DLD1 (cell line): ENCODE measurements around the gene RANBP17.
"Not testable (repeated sequence)": the region's sequence is repeated elsewhere in the genome, so short reads cannot be mapped to it uniquely, and the experiment has no call there.

Experiments used
- in situ Hi-C: cut with HindIII; loops from 2 replicates; pipeline ENCODE4 v1.10.0; 2017; ENCODE audit warnings: low sequenced_read_pairs

RANBP17 gene

DNA sequence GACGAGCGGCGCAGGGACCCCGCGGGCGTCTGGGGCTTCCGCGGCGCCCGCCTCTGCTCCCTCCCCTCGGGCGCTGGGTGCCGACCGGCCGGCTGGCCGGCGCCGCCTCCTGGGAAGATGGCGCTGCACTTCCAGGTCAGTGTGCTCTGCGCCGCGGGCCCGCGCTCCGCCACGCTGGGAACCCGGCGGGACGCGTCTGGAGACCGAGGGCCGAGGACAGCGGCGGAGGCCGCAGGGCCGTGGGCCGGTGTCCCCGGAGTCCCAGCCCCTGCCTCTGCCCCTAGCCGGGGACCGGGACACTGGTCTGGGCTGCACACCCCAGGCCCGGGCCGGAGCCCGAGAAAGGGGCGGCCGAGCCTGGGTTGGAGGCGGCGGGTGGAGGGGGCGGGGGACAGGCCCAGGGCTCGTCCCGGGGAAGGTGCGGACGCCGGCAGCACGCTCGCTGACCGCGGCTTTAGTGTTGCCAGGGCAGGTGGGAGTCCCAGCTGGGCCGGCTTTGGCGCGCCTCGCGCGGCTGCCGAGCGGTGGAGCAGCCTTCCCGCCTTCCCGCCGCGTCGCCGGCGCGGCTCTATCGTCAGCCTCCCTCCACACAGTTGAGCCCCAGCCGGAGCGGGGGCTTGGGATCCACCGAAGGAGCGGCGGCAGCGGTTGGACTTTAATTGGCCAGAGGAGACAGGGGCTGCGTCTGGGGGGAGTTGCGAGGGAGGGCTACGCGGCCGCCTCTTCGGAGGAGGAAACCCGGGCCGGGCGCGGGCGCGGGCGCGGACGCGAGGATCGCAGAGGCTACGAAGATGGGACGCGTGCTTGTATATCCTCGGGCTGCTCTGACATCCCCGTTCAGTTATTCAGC, at the start of gene RANBP17:
Gene RANBP17, plus strand, starts transcription at position 102 of the 850 bp plus-strand sequence.
- in situ Hi-C loops = no loop called here

GRCh38 chr5:170813231-170813630, 48.6 kb upstream of the RANBP17 start:
- in situ Hi-C loops = no loop called here

DNA sequence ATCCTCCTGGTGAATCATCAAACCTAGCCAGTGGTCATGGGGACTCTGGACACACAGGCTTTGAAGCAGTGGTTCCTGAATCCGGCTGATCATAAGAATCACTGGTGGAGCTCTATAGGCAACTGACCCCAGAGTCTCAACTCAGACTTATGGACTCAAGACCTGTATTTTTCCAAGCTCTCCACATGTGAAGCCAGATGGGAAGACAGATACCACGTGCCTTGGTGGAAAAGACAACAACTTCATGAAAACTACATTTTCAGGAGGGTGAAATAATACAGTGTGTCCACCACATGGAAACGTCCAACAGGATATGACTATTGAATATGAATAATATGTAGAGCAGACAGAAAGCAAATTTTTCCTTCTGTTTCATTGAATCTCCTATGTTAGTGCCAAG, 44.6 kb upstream of the RANBP17 start:
- in situ Hi-C loops = no loop called here

DNA sequence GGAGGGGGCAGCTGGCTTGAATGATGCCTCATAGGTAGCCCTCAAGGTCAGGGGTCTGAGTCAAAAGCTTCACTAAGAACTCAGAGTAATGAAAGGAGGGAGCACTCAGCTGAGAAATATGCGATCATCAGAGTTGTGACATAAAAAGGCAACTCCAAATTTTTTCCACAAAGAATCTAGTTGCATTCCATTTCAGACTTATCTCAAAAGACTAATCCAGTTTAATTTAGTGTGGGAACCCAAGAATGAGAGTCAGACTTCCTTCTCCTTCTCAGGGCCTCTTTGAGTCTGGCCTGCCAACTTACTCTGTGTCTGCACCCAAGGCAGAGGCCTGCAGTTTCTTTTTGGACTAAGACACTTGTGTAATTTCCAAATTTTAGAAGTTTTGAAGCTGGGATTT, 43.6 kb upstream of the RANBP17 start:
- in situ Hi-C loops = no loop called here

DNA sequence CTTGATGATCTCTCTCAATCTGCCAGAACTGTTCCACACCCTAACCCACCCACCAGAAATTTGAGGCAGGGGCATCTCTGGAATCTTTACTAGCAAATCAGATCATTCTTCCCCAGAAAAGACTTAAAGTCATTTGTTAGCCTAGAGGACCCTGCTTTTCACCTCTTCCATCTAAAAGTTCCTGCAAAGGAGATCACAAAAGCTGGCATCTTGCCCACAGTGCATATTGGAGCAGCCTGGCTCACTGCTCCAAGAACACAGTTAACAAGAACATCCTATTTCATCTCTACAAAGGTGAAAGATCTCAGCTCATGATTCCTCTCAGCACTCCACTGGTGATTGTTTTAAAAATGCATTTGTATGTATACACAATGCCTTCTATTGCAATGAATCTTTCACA, 42.0 kb upstream of the RANBP17 start:
- in situ Hi-C loops = no loop called here

GRCh38 chr5:170821257-170821800, 40.5 kb upstream of the RANBP17 start:
- in situ Hi-C loops = no loop called here

DNA sequence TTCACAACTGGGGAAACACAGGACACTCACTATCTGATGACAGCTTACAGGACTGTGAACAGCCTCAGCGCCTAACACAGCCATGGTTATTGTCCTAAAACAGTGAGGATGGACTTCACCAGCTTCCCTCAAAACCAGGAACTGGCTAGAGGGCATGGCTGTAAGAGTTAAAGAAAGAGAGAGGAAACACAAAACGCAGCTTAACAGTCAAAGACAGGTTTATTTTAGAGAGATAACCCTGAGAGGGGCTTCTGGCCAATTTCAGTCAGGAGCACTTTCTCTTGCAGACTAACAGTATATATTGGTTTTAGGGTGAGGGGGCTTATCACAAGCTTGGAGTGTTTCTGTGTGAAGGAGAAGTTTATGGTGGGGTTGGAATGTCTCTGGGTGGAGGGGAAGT, 35.7 kb upstream of the RANBP17 start:
- in situ Hi-C loops = no loop called here

DNA sequence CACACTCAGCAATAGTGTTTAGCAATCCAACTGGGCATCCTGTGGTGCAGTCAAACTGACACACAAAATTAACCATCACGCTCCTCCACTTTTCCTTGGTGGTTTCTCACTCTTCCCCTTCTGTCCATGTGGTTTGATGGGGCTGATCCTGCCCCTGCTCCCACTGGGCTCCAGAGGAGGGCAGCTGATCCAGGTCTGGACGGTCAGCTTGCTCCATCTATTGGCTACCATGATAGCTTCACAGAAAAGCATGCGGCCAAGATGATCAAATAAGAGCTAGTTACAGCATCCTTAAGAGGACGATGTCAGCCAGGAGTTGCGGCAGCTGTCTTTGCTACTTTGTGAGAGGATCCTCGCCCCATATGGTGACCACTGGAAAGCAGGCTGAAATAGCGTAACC, 29.6 kb upstream of the RANBP17 start:
- in situ Hi-C loops = no loop called here

- in situ Hi-C loops = not testable (repeated sequence)
Observed at GRCh38 chr5:170833981-170834380, 27.8 kb upstream of the RANBP17 start.

GRCh38 chr5:170836226-170836625, 25.6 kb upstream of the RANBP17 start:
- in situ Hi-C loops = no loop called here

DNA sequence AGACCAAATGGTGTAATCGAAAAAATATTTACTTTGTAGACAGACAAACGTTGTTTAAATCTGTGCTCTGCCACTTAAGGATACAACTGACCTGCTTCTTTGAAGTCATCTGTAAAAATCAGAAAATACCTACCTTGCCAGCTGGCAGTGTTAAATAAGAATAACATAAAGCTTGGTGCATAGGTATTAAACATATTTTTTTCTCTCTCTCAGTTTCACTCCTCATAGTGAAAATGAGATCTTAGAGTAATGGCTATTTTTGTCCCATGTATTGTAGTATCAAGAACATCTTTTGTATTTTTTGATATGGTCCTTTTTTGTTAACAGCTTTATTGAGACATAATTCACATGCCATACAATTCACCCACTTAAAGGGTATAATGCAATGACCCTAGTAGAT, 17.9 kb upstream of the RANBP17 start:
- in situ Hi-C loops = no loop called here

- in situ Hi-C loops = no loop called here
Observed at GRCh38 chr5:170844651-170845050, 17.2 kb upstream of the RANBP17 start.

DNA sequence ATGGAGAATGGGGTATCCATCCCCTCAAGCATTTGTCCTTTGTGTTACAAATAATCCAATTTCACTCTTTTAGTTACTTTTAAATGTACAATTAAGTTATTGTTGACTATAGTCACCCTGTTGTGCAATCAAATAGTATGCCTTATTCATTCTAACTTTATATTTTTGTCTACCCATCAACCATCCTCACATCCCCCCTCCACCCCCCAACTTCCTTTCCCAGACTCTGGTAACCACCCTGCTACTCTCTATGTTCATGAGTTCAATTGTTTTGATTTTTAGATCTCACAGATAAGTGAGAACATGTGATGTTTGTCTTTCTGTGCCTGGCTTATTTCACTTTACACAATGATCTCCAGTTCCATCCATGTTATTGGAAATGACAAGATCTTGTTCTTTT, 15.4 kb upstream of the RANBP17 start:
- in situ Hi-C loops = no loop called here

- in situ Hi-C loops = no loop called here
Observed at GRCh38 chr5:170846846-170847245, 15.0 kb upstream of the RANBP17 start.

GRCh38 chr5:170848033-170848432, 13.8 kb upstream of the RANBP17 start:
- in situ Hi-C loops = no loop called here

DNA sequence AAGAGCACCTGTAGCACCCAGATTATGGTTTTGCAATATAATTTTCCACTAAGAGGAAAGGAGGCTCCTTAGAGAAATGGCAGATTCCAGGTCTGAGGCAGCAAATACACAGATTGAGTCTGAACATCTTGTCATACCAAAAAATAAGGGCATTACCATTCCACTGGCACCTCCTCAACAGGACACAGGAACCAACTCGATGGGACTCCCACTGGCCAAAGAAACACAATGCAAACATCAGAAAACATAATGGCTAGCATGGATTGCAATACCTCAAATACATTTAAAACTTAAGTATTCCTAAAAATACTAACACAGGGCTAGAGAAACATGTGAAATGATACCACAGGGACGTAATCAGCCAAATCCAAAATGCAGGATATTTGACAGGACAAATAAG, 12.4 kb upstream of the RANBP17 start:
- in situ Hi-C loops = no loop called here

DNA sequence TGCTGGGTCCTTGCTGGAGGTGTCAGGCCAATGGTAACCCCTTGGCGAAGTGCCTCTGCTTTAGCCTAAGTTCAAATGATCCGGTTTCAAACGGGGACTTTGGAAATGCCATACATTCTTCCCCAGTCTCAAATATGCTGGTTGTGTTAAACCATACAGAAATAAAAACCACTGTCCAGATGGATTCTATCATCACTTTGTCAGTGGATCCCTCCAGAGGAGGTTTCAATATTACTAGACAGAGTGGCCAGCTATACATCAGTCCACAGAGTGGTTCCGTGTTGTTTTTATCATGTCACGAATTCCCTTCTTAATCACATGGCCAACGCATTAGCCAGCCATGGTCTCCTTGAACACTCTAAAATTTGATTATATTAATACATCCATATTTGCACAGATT, 7.3 kb upstream of the RANBP17 start:
- in situ Hi-C loops = no loop called here

GRCh38 chr5:170857066-170857465, 4.8 kb upstream of the RANBP17 start:
- in situ Hi-C loops = no loop called here

GRCh38 chr5:170860415-170860814, 1.4 kb upstream of the RANBP17 start:
- in situ Hi-C loops = no loop called here

DNA sequence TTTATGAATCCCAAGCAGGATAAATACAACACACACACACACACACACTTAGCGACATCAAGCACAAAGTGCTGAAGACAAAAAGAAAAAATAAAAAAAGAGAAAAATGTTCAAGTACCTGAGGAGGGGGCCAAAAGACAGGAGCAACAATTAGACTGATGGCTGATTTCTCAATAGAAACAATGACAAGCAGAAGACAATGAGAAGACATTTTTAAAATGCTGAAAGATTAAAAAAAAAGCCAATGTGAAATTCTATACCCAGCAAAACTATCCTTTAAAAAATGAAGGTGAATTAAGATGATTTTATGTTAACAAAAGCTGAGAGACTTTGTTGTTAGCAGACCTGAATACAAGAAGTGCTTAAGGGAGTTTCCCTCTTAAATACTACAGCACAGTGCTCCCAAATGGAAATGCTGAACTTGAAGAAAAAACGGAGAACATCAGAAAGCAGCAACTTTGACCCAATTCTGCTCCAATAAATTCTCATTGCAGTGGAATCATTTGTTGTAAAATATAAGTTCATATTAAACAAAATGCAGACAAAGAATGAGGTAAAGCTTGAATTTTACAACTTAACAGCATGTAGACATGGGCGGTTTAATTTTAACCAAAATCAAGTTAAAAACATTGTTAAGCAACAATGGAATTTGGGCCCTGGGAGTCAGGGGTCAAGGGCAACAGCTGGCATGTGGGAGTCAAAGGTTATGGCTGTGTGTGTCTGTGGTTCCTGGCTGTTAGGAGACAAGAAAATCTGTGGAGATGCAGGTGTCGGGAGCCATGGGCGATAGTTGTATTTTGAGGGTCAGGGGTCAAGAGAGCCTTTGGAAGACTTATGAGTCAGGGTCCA, 776 bp upstream of the RANBP17 start:
- in situ Hi-C loops = no loop called here

GRCh38 chr5:170861667-170861916, 226 bp upstream of the RANBP17 start:
- in situ Hi-C loops = no loop called here

- in situ Hi-C loops = no loop called here
Observed at GRCh38 chr5:170863646-170864045, 1.8 kb downstream of the RANBP17 start.
